OCI-LY7 (cell line): Measurements from ENCODE around the gene CREB1. TPM values are rescaled to one million over a fixed set of nuclear protein-coding genes. Genes with fewer than 3 reads are reported as not detected.

Source experiments
- BruUV-seq: library from RNA; stranded (reverse); fragments of 400-500 nt; replicated peaks from 2 replicates; lab custom pipeline; 2021; lab: Mats Ljungman, UMichigan
- CTCF ChIA-PET: fragments of 300-600 bp; sonication (Branson Sonifier 250); formaldehyde crosslinking; loops from one replicate; lab custom pipeline; 2022; ENCODE audit warnings: antibody characterized with exemption; ENCODE audit not compliant: unreplicated experiment; lab: Charles Lee
- POLR2A ChIA-PET: fragments of 300-600 bp; sonication (Branson Sonifier 250); formaldehyde crosslinking; loops from one replicate; lab custom pipeline; 2022; ENCODE audit warnings: antibody characterized with exemption; lab: Charles Lee
- DNase-seq: peaks from one replicate; pipeline ENCODE4 v3.0.0-alpha.2; 2015; ENCODE audit warnings: low spot score
- H2AFZ ChIP-seq: fragments of 200-600 bp; sonication (generic), shearing (Covaris generic); 2 replicates; pipeline ENCODE4 v1.6.1; 2014; ENCODE audit warnings: mild to moderate bottlenecking, antibody characterized with exemption, low read length, moderate library complexity
- H3K27ac ChIP-seq: fragments of 200-600 bp; sonication (generic); 2 replicates; pipeline ENCODE4 v1.5.1; 2014; ENCODE audit warnings: mixed run types, low read depth, mild to moderate bottlenecking, moderate library complexity, low read length, inconsistent platforms; ENCODE audit not compliant: poor library complexity, severe bottlenecking
- H3K36me3 ChIP-seq: fragments of 200-600 bp; sonication (generic); 2 replicates; pipeline ENCODE4 v1.6.1; 2014; ENCODE audit warnings: mild to moderate bottlenecking, antibody characterized with exemption, low read length, moderate library complexity, mixed read lengths; ENCODE audit not compliant: insufficient read depth
- H3K4me1 ChIP-seq: fragments of 200-600 bp; sonication (generic); 2 replicates; pipeline ENCODE4 v1.5.1; 2014; ENCODE audit warnings: mild to moderate bottlenecking, low read length; ENCODE audit not compliant: insufficient read depth, poor library complexity, severe bottlenecking
- H3K4me2 ChIP-seq: fragments of 200-600 bp; sonication (generic); 2 replicates; pipeline ENCODE4 v1.6.1; 2014; ENCODE audit warnings: mild to moderate bottlenecking, low read length
- H3K4me3 ChIP-seq: fragments of 200-600 bp; sonication (generic); 2 replicates; pipeline ENCODE4 v1.5.1; 2014; ENCODE audit warnings: mild to moderate bottlenecking, low read depth, low read length; ENCODE audit not compliant: poor library complexity, severe bottlenecking
- H3K79me2 ChIP-seq: fragments of 200-600 bp; sonication (generic); 2 replicates; pipeline ENCODE4 v1.6.1; 2016; ENCODE audit warnings: low read depth, mild to moderate bottlenecking, low read length, moderate library complexity, mixed read lengths; ENCODE audit not compliant: insufficient read depth
- H3K9me2 ChIP-seq: fragments of 200-600 bp; sonication (generic); 2 replicates; pipeline ENCODE4 v1.6.1; 2016; ENCODE audit warnings: mild to moderate bottlenecking, low read length, mixed read lengths; ENCODE audit not compliant: insufficient read depth
- H3K9me3 ChIP-seq: fragments of 200-600 bp; sonication (generic); 2 replicates; pipeline ENCODE4 v1.6.1; 2014; ENCODE audit warnings: mild to moderate bottlenecking, mixed run types, low read length, mixed read lengths
- H4K20me1 ChIP-seq: fragments of 200-600 bp; sonication (generic); 2 replicates; pipeline ENCODE4 v1.6.1; 2014; ENCODE audit warnings: mild to moderate bottlenecking, antibody characterized with exemption, low read length, moderate library complexity, mixed read lengths; ENCODE audit not compliant: insufficient read depth
- EZH2phosphoT487 ChIP-seq: fragments of 200-600 bp; sonication (generic); IDR thresholded peaks from 2 replicates; pipeline ENCODE4 v1.6.1; 2018; ENCODE audit warnings: low read depth, borderline replicate concordance, mild to moderate bottlenecking, mixed run types, antibody characterized with exemption, low read length, moderate library complexity, mixed read lengths
- intact Hi-C: fragments of 100-400 bp; cut with micrococcal nuclease; formaldehyde crosslinking; loops from one replicate; pipeline ENCODE4 v1.10.0; 2022; ENCODE audit not compliant: unreplicated experiment
- total RNA-seq, 2 experiments: library from RNA; depleted of rRNA in 1 of 2; stranded (reverse); fragments of >200 nt in 1 of 2; shearing (Covaris generic) in 1 of 2; gene quantifications; 2 replicates each; pipeline ENCODE4 v1.2.3, GENCODE V29; 2014 to 2022
- TF ChIP-seq, protein P1 (sequence below): fragments of 200-600 bp; sonication (generic); conservative IDR thresholded peaks from 2 replicates; pipeline ENCODE4 v1.5.1; 2014; ENCODE audit warnings: mild to moderate bottlenecking, antibody characterized with exemption, low read length, moderate library complexity, mixed read lengths

CREB1 gene
- total RNA-seq, 2 experiments from 2014 or later, result 54.3 to 84.9 TPM

DNA sequence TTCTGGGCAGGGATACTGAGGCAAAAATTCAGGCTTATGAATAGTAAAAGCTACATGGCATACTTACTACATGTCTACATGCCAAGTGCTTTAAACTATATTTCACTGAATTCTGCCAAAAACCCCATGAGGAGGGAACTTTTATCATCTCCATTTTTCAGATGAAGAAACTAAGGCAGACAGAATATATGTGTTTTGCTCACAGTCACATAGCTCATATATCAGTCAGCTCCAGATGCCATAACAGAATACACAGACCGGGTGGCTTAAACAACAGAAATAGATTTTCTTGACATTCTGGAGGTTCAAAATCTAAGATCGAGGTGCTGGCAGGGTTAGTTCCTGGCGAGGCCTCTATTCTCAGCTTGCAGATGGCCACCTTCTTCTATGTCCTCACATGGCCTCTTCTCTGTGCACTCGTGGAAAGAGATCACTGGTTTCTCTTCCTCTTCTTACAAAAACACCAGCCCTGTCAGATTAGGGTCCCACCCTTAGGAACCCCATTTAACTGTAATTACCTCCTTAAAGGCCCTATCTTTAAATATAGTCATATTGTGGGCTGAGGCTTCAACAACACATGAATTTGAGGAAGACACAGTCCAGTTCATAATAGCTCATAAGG, 27.1 kb upstream of the CREB1 start:
- peak; percentile 10 for DNase-seq
- intact Hi-C loops, result no loop called here
- Histone ChIP-seq H3K9me3 (no peaks in the 10 kb centered on the region), H3K27ac (no peak overlapping the region), H3K79me2 (no peaks in the 10 kb centered on the region), H3K4me2 (peak overlapping the region; percentile 21; the same call in 1 of the 2 replicates), H3K4me3 (no peak overlapping the region), H4K20me1 (no peaks in the 10 kb centered on the region), H2AFZ (no peak overlapping the region), H3K9me2 (no peaks in the 10 kb centered on the region), H3K36me3 (no peaks in the 10 kb centered on the region), H3K4me1 (peaks cover 12% of the 10 kb centered on the region)
- ChIA-PET POLR2A (interaction anchor here (0.6 to 1.6 kb wide), 7 partner anchors 10 to 28 kb away, joined by 3 to 5 read pairs (median 4); partner anchors contain the start of gene CREB1), CTCF (interaction anchor here (0.6 kb wide), 1 partner anchor 27 kb away, joined by 3 read pairs; the partner anchor contains the start of gene CREB1)
- BruUV-seq, result no TSS peak
- TF ChIP-seq EZH2phosphoT487, result no peak
- TF ChIP-seq, protein P1, sequence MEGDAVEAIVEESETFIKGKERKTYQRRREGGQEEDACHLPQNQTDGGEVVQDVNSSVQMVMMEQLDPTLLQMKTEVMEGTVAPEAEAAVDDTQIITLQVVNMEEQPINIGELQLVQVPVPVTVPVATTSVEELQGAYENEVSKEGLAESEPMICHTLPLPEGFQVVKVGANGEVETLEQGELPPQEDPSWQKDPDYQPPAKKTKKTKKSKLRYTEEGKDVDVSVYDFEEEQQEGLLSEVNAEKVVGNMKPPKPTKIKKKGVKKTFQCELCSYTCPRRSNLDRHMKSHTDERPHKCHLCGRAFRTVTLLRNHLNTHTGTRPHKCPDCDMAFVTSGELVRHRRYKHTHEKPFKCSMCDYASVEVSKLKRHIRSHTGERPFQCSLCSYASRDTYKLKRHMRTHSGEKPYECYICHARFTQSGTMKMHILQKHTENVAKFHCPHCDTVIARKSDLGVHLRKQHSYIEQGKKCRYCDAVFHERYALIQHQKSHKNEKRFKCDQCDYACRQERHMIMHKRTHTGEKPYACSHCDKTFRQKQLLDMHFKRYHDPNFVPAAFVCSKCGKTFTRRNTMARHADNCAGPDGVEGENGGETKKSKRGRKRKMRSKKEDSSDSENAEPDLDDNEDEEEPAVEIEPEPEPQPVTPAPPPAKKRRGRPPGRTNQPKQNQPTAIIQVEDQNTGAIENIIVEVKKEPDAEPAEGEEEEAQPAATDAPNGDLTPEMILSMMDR, result no peak

DNA sequence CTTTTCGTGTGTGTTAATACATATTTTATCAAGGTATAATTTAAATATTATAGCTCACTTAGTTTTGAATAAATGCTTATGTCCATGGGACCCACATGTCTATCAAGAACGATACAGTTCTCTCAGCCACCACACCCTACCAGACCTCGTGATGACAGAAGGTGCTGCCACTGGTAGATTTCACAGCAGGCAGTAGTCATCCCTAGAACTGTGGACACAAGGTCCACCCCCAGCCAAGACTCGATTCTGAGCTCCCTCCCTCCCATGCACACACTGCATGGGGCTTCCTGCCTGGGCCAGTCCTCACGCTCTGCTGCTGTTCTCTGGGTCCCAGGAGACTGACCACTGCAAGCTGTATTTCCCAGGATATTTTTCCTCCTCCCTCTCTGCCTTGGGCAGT, 26.5 kb upstream of the CREB1 start:
- H3K9me3 ChIP-seq, result no peaks in the 10 kb centered on the region
- no peak overlapping the region for H3K27ac ChIP-seq
- no peaks in the 10 kb centered on the region for H3K79me2 ChIP-seq
- H3K4me3 ChIP-seq, result no peak overlapping the region
- no peak overlapping the region for H3K4me2 ChIP-seq
- peaks cover 12% of the 10 kb centered on the region for H3K4me1 ChIP-seq
- ChIA-PET CTCF (interaction anchor here (0.5 to 0.6 kb wide), 2 partner anchors 12 to 26 kb away, joined by 3 to 4 read pairs; partner anchors contain the start of gene CREB1), POLR2A (interaction anchor here (0.7 to 1.6 kb wide), 7 partner anchors 11 to 28 kb away, joined by 3 to 5 read pairs (median 4); partner anchors contain the start of gene CREB1)
- no peaks in the 10 kb centered on the region for H3K36me3 ChIP-seq
- TF ChIP-seq, protein P1, result no peak
- TF ChIP-seq EZH2phosphoT487, result no peak
- H2AFZ ChIP-seq, result no peak overlapping the region
- no peaks in the 10 kb centered on the region for H3K9me2 ChIP-seq
- no TSS peak for BruUV-seq
- DNase-seq, result no peak
- intact Hi-C loops, result no loop called here
- no peaks in the 10 kb centered on the region for H4K20me1 ChIP-seq
